HG03460 (cell line): ENCODE data around the gene PIRT.
"Not testable (repeated sequence)": the region's sequence is repeated elsewhere in the genome, so short reads cannot be mapped to it uniquely, and the experiment has no call there.

ENCODE experiments used
- ATAC-seq: cut with Tn5 transposase; IDR thresholded peaks from one replicate; pipeline ENCODE4 v1.9.1; 2021; ENCODE audit not compliant: unreplicated experiment

Gene PIRT

DNA sequence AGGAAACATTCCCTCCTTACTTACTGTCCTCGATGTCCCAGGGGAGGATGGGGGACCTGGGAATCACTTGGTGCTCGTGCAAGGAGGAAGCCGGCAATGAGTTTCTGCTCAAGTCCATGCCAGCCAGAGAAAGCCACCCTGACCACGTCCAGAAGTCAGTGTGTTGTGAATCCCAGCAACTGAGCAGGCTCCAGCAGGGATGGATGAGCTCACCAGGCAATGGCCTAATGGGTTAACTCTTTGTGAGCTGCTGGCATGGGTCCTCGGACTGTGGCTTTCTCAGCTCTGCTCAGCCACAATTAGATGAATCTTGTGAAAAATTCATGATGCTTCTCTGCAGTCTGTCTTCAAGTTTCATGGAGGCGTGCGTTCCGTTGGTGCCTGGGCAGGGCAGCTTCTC is at the start of gene PIRT:
PIRT (minus strand) TSS at position 167 of the 400 bp plus-strand sequence. CDS start 12,442 bp downstream, outside the sequence.
- no peak for ATAC-seq

DNA sequence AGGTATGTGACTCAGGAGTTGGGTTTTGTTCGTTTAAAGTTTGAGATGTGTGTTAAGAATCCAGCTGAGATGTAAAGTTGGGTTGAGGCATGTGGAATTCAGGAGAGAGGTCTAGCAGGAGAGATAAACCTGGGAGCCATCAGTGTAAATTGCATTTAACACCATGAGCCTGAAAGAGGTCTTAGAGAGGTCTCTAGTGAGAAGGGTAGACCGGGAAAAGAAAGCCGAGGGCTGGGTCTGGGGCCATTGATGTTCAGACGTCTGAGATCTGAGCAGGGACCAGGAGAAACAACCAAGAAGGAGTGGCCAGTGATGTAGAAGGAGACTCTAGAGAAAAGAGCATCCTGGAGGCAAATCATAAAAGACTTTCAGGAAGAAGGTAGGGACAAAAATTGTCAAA is 44.1 kb upstream of the PIRT start:
- ATAC-seq: no peak

DNA sequence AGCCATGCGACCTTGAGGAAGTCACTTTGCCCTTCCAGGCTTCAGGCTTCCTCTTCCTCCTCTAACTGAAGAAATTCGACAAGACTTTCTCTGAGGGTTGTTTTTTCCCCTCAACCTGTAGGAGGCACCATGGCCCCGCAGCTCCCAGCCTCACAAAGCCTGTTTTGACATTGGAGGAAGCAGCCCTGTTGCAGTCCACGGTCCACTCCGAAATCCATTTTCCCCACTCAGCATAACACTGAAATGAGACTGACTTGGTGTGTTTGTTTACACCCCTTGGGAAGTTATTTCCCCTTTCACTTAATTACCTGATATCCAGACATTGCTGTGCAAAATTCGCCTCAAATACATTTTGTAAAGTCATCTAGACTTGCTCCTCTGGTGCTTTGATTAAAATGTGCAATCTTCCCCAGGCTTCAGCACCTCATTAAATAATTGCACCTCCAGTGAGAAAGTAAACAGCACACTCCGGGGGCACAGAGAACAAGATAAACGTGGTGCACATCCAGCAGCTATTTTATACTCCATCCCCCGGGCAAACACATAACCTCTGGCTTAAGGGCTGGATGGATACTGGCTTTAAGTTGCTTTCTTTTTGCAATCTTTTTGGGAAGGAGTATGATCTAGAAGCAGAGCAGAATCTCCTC is 41.4 kb upstream of the PIRT start:
- no peak for ATAC-seq

DNA sequence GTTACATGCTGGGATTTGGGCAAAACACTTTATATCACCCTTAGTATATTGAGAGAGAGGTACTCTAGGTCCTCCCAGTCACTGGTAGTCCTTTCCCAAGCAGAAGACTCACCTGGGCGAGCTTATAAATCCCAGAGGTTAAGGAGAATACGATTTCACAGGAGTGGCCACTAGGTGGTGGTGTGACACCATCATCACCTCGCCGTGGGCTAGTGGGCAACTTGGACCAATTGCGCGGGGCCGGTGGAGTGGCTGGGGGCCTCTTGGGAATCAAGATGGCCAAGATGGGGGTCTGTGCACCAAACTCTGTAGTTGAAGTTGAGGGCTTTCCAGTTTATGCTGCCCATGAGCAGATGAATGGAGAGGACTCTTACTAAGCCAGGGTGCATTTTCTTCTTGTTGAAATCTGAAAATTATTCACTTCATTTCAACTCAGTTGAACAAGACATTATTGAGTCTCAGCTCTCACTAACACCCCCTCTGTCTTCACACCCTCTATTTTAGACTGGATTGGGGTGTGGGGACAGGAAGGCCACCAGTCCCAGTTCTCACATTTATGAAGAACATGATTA is 38.2 kb upstream of the PIRT start:
- ATAC-seq: no peak

DNA sequence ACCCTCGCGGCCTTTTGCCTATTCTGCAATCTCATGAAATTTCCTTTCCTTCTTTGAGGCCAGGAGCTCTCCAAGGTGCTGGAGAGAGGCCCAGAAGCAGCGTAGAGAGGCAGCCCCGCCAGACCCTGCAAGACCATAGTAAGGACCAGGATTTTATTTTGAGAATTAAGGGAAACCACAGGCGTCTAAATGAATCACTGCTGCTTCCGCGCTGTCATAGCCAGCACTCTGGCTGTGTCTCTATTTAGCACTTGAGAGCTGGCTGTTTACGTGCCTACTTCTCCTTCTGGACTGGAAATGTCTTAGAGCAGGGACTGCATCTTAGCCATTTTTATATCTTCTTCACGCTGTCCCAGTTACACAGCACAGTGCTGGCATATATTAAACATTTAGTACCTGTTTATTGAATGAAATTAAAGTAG is 37.6 kb upstream of the PIRT start:
- no peak for ATAC-seq

GRCh38 chr17:10871914-10872313 is 34.0 kb upstream of the PIRT start:
- no peak for ATAC-seq

DNA sequence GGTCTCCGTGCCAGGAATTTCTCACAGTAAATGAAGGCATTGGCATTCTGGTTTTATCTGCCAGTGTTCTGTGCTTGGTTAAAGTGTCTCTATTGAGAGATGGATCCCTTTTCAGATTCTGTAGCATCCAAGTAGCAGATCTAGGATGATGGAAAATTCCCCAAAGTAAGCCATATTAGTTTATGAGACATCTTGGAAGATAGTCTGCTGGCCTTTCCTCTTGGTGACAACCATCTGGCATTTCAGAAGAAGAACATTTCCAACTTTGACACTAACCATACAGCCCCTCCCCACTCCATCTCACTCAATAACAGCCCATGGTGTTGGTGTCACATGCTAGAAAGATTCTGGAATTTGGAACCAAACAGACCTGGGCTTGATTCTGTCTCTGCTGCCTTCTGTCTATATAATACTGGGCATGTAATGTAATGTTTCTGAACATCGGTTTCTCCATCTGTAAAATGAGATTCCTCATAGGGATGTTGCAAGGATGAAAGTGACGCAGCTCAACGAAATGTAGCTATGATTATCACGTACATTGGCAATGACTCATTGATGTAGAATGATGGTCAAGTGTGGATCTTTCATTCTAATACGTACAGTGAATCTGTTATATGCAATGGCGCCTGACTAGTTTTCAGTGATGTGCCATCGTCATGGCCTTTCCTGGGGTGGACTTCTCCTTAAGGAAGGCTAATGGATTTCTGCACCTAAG is 32.6 kb upstream of the PIRT start:
- no peak for ATAC-seq

GRCh38 chr17:10868744-10869143 is 30.9 kb upstream of the PIRT start:
- ATAC-seq: not testable (repeated sequence)

- ATAC-seq: no peak
These were observed 21.2 kb upstream of the PIRT start for GRCh38 chr17:10859051-10859450.

- ATAC-seq: no peak
These were observed 20.1 kb upstream of the PIRT start for GRCh38 chr17:10857976-10858375.

- not testable (repeated sequence) for ATAC-seq
These were observed 8.7 kb upstream of the PIRT start for GRCh38 chr17:10846636-10847035.

- no peak for ATAC-seq
These were observed 7.5 kb upstream of the PIRT start for GRCh38 chr17:10845388-10845751.

GRCh38 chr17:10844621-10845387 is 6.9 kb upstream of the PIRT start:
- peak; percentile 83 for ATAC-seq

GRCh38 chr17:10843811-10844210 is 5.9 kb upstream of the PIRT start:
- ATAC-seq: no peak

DNA sequence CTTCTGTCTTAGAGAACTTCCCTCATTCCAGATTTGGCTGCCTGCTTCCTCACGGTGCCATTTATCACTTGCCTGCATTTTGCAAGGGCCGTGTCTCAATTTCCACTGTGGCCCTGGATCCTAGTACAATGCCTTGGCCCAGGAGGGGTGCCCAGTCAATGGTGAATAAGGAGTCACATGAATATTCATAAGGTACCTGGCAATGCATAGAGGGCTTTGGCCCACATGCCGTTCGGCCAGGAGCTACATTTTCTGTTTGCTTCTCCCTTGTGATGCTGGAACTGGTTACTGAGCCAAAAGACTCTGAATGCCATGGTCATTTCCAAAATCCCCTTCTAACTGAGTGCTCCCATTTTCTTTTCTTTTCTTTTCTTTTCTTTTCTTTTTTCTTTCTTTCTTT is 4.8 kb upstream of the PIRT start:
- no peak for ATAC-seq

- no peak for ATAC-seq
These were observed 795 bp upstream of the PIRT start for GRCh38 chr17:10838682-10839081.

GRCh38 chr17:10836966-10837590 is 809 bp downstream of the PIRT start:
- no peak for ATAC-seq

- no peak for ATAC-seq
These were observed 1.7 kb downstream of the PIRT start for GRCh38 chr17:10836145-10836544.

- ATAC-seq: no peak
These were observed 6.2 kb downstream of the PIRT start for GRCh38 chr17:10831696-10832095.

- ATAC-seq: no peak
These were observed 9.9 kb downstream of the PIRT start for GRCh38 chr17:10827898-10828552.

DNA sequence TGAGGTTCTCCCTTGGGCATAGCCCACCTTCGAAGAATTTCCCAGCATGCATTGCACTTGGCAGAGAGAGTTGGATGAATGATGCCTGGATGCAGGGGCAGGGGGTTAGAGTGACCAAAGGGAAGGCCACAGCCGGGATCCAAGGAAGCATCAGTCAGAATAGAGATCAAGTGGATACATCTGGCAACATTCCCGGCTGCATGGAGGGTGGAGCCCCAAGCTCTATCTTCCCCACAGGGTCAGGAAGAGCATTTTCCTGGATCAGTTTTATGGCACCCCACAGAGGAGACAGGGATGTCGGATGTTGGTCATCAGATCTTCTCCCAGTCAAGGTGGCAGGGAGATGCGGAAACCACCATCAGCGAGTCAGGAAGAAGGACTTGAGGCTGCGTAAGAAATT is 13.0 kb downstream of the PIRT start:
- ATAC-seq: no peak
